DOHH2 (cell line): ENCODE results near the gene AASDH.

ENCODE experiments used
- EZH2phosphoT487 ChIP-seq: fragments of 200-600 bp; sonication (generic); IDR thresholded peaks from 2 replicates; pipeline ENCODE4 v1.6.1; 2017; ENCODE audit warnings: borderline replicate concordance, mild to moderate bottlenecking, antibody characterized with exemption, low read length, moderate library complexity, mixed read lengths
- TF ChIP-seq, protein P1 (sequence below): fragments of 200-600 bp; sonication (generic); IDR thresholded peaks from one replicate; pipeline ENCODE4 v1.5.1; 2014; ENCODE audit warnings: antibody characterized with exemption, mild to moderate bottlenecking, low read depth, low read length; ENCODE audit not compliant: poor library complexity, severe bottlenecking

GRCh38 chr4:56348576-56348975, 38.7 kb downstream of the AASDH start:
- TF ChIP-seq, protein P1, sequence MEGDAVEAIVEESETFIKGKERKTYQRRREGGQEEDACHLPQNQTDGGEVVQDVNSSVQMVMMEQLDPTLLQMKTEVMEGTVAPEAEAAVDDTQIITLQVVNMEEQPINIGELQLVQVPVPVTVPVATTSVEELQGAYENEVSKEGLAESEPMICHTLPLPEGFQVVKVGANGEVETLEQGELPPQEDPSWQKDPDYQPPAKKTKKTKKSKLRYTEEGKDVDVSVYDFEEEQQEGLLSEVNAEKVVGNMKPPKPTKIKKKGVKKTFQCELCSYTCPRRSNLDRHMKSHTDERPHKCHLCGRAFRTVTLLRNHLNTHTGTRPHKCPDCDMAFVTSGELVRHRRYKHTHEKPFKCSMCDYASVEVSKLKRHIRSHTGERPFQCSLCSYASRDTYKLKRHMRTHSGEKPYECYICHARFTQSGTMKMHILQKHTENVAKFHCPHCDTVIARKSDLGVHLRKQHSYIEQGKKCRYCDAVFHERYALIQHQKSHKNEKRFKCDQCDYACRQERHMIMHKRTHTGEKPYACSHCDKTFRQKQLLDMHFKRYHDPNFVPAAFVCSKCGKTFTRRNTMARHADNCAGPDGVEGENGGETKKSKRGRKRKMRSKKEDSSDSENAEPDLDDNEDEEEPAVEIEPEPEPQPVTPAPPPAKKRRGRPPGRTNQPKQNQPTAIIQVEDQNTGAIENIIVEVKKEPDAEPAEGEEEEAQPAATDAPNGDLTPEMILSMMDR: no peak
- no peak for TF ChIP-seq EZH2phosphoT487
